Keratinocyte (primary cell): Measurements from ENCODE around the gene OR8G5. TPM values are rescaled to one million over a fixed set of nuclear protein-coding genes. Genes with fewer than 3 reads are reported as not detected.

Source experiments
- DNase-seq: peaks from one replicate; pipeline ENCODE4 v3.0.0-alpha.2; 2011; ENCODE audit warnings: low read depth, missing footprints, low spot score
- FAIRE-seq: peaks from 2 replicates; lab custom pipeline; 2011; peaks lifted over from hg19 to GRCh38; lab: Jason Lieb, UNC
- H2AFZ ChIP-seq: 2 replicates; pipeline ENCODE4 v1.6.0; 2012; ENCODE audit warnings: low read length, control low read depth, inconsistent platforms; ENCODE audit not compliant: control insufficient read depth
- H3K27ac ChIP-seq: 2 replicates; pipeline ENCODE4 v1.5.1; 2011; ENCODE audit warnings: low read length; ENCODE audit not compliant: control insufficient read depth, insufficient read depth
- H3K27me3 ChIP-seq: 3 replicates; pipeline ENCODE4 v1.6.0; 2011; ENCODE audit warnings: low read length; ENCODE audit not compliant: control insufficient read depth, insufficient read depth; ENCODE audit errors: extremely low read depth
- H3K36me3 ChIP-seq, 2 experiments: 2 replicates in 1 of 2; 3 replicates in 1 of 2; pipeline ENCODE4 v1.5.1; 2011; ENCODE audit warnings: low read length in 2 of 2, mild to moderate bottlenecking in 1 of 2; ENCODE audit not compliant: control insufficient read depth in 2 of 2, insufficient read depth in 2 of 2; ENCODE audit errors: extremely low read depth in 1 of 2
- H3K4me1 ChIP-seq: 3 replicates; pipeline ENCODE4 v1.5.1; 2011; ENCODE audit warnings: low read length; ENCODE audit not compliant: control insufficient read depth, insufficient read depth; ENCODE audit errors: extremely low read depth
- H3K4me2 ChIP-seq: 3 replicates; pipeline ENCODE4 v1.6.0; 2011; ENCODE audit warnings: low read depth, low read length; ENCODE audit not compliant: control insufficient read depth, insufficient read depth; ENCODE audit errors: extremely low read depth
- H3K4me3 ChIP-seq, 3 experiments: fragments of 200-600 bp in 1 of 3; sonication (generic) in 1 of 3; 2 replicates in 2 of 3; 3 replicates in 1 of 3; pipeline ENCODE4 v1.5.1; 2011 to 2016; ENCODE audit warnings: low read length in 3 of 3, mild to moderate bottlenecking in 3 of 3, control low read depth in 2 of 3, inconsistent platforms in 1 of 3, low read depth in 1 of 3, mixed read lengths in 1 of 3, mixed run types in 1 of 3, moderate library complexity in 1 of 3; ENCODE audit not compliant: control insufficient read depth in 2 of 3, insufficient read depth in 2 of 3; ENCODE audit errors: extremely low read depth in 1 of 3
- H3K79me2 ChIP-seq: 2 replicates; pipeline ENCODE4 v1.6.0; 2012; ENCODE audit warnings: low read length; ENCODE audit not compliant: control insufficient read depth, insufficient read depth
- H3K9ac ChIP-seq: 3 replicates; pipeline ENCODE4 v1.6.0; 2011; ENCODE audit warnings: low read length; ENCODE audit not compliant: control insufficient read depth, insufficient read depth; ENCODE audit errors: extremely low read depth
- H3K9me1 ChIP-seq: 3 replicates; pipeline ENCODE4 v1.6.0; 2011; ENCODE audit warnings: low read length; ENCODE audit not compliant: control insufficient read depth, insufficient read depth; ENCODE audit errors: extremely low read depth
- H3K9me3 ChIP-seq: 2 replicates; pipeline ENCODE4 v1.5.1; 2012; ENCODE audit warnings: low read depth, low read length; ENCODE audit not compliant: control insufficient read depth
- H4K20me1 ChIP-seq: 3 replicates; pipeline ENCODE4 v1.6.0; 2011; ENCODE audit warnings: low read length; ENCODE audit not compliant: control insufficient read depth, insufficient read depth; ENCODE audit errors: extremely low read depth
- CTCF ChIP-seq, 3 experiments: IDR thresholded peaks in 1 of 3; conservative IDR thresholded peaks in 1 of 3; optimal IDR thresholded peaks in 1 of 3; 2 replicates in 2 of 3; 3 replicates in 1 of 3; pipeline versions ENCODE3 to v1.5.1; 2011; ENCODE audit warnings: low read length in 3 of 3, mild to moderate bottlenecking in 3 of 3, moderate library complexity in 2 of 3, control low read depth in 1 of 3, inconsistent platforms in 1 of 3; ENCODE audit not compliant: insufficient read depth in 2 of 3; ENCODE audit errors: extremely low read depth in 1 of 3
- EZH2 ChIP-seq: IDR thresholded peaks from one replicate; pipeline ENCODE4 v1.6.1; 2012; ENCODE audit warnings: inconsistent platforms, mild to moderate bottlenecking, low read length, moderate library complexity
- dilution Hi-C: fragments of 300-500 bp; cut with MboI; formaldehyde crosslinking; loops from one replicate; pipeline ENCODE4 v1.7.0; 2020; ENCODE audit warnings: low sequenced_read_pairs; ENCODE audit not compliant: extremely low pct_ligation_motif_present
- polyA plus RNA-seq, 5 experiments: library from polyadenylated mRNA; depleted of rRNA in 3 of 5; stranded (reverse) in 3 of 5; stranded (forward) in 1 of 5; unstranded in 1 of 5; fragments of >200 nt; gene quantifications; 1 replicate in 1 of 5; 2 replicates in 3 of 5; 3 replicates in 1 of 5; pipeline versions ENCODE4 v1.2.1 to v1.2.3, GENCODE V29; 2011 to 2012; ENCODE audit warnings: missing spikeins in 2 of 5, low read depth in 1 of 5, low replicate concordance in 1 of 5

OR8G5 gene
- polyA plus RNA-seq, 1 donor (not counting 4 experiments of a cell fraction or from before 2014, with no cell fraction given): not detected

DNA sequence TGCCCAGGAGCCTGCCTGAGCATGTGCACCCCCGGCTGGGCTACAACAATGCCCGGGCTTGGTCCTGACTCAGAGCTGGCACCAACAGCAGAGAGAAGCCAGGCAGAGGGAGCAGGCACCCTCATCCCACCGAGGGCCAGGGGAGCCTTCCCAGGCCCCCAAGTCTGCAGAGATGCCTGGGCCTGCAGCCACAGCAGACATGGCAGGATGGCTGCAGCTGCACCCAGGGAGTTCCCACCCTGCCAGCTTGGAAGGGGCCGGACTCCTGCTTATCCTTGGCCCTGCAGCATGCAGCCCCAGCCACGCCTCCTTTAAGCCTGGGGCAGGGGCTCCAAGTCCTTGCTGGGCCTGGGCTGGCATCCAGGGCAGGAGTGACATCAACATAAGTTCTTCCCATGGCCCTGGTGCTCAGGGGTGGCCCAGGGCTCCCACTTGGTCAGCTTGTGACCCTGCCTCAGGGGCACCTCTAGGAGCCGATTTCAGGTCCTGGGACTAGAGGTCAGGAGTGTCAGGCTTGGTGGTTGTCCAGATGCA, 46.3 kb upstream of the OR8G5 start:
- FAIRE-seq (no peak), DNase-seq (no peak)
- Histone ChIP-seq H3K9me3 (no peaks in the 10 kb centered on the region), H3K4me1 (no peaks in the 10 kb centered on the region), H3K36me3 (no peaks in the 10 kb centered on the region), H3K9ac (no peak overlapping the region), H3K4me3 (no peak overlapping the region), H4K20me1 (no peaks in the 10 kb centered on the region), H3K4me2 (no peak overlapping the region), H3K27ac (no peak overlapping the region), H2AFZ (no peak overlapping the region), H3K27me3 (no peaks in the 10 kb centered on the region), H3K9me1 (no peaks in the 10 kb centered on the region), H3K79me2 (no peaks in the 10 kb centered on the region)
- TF ChIP-seq EZH2: no peak
- TF ChIP-seq CTCF (optimal IDR thresholded peaks at IDR 0.05 in 1 of 3, IDR thresholded peaks at IDR 0.05 in 1 of 3, conservative IDR thresholded peaks at IDR 0.05 in 1 of 3; ENCODE audit: extremely low read depth in 1 of 3, insufficient read depth in 2 of 3, low read length in 3 of 3): no peak
- dilution Hi-C loops: no loop called here

DNA sequence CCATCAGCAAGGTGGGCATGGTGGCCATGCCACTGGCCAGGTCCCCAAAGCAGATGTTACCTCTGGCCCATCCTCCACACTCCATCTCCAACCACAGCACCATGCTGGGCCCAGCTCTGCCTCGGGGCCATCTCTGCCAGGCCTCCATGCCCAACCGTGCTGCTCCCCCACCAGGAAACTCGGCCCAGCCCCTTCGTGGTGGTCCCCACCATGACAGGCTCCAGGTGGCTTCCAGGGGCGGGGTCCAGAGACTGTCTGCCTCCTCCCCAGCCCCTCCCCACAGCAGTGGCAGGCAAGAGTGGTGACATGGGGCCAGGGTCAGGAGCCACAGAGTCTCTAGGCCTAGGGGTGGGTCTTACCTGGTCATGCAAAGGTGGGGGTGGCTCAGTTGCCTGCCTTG, 45.8 kb upstream of the OR8G5 start:
- Histone ChIP-seq H3K4me3 (no peak overlapping the region), H3K27ac (no peak overlapping the region), H3K4me2 (no peak overlapping the region), H3K9me3 (no peaks in the 10 kb centered on the region), H2AFZ (no peak overlapping the region), H3K36me3 (no peaks in the 10 kb centered on the region), H3K9me1 (no peaks in the 10 kb centered on the region), H3K9ac (no peak overlapping the region), H3K79me2 (no peaks in the 10 kb centered on the region), H3K4me1 (no peaks in the 10 kb centered on the region), H3K27me3 (no peaks in the 10 kb centered on the region), H4K20me1 (no peaks in the 10 kb centered on the region)
- no peak for TF ChIP-seq CTCF (optimal IDR thresholded peaks at IDR 0.05 in 1 of 3, IDR thresholded peaks at IDR 0.05 in 1 of 3, conservative IDR thresholded peaks at IDR 0.05 in 1 of 3; ENCODE audit: extremely low read depth in 1 of 3, insufficient read depth in 2 of 3, low read length in 3 of 3)
- no peak for TF ChIP-seq EZH2
- dilution Hi-C loops: no loop called here
- DNase-seq: no peak
- FAIRE-seq: no peak
